GM12865 (cell line): ENCODE results near the gene SSTR3.

Experiments used
- DNase-seq: peaks from one replicate; pipeline ENCODE4 v3.0.0; 2010; ENCODE audit warnings: low read depth
- H3K4me3 ChIP-seq: 2 replicates; pipeline ENCODE4 v1.5.1; 2011; ENCODE audit warnings: mild to moderate bottlenecking, low read depth, low read length, control low read depth
- TF ChIP-seq, protein P1 (sequence below): IDR thresholded peaks from 2 replicates; pipeline ENCODE4 v1.5.1; 2011; ENCODE audit warnings: low read length, control low read depth, low read depth, inconsistent platforms; ENCODE audit not compliant: insufficient read depth; ENCODE audit errors: missing control alignments

Gene SSTR3

DNA sequence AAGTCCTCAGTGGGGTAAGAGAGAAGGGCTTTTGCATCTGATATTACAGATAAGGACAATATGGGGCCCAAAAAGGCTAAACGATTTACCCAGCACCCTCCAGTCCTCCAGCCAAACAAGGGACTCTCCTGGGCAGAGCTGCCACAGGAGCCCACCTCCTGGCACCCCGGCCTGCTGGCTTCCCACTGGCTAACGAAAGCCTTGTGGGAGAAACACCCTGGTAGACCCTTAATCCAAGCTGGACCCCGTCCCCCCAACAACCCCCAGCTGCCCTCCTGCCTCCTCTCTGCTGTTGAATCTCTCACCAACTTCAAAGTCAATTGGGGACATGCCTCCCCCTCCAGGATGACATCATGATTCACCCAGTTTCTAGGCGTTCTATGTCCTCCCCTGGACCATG, 35.1 kb downstream of the SSTR3 start:
- no peak overlapping the region for H3K4me3 ChIP-seq
- DNase-seq = no peak
- TF ChIP-seq, protein P1, sequence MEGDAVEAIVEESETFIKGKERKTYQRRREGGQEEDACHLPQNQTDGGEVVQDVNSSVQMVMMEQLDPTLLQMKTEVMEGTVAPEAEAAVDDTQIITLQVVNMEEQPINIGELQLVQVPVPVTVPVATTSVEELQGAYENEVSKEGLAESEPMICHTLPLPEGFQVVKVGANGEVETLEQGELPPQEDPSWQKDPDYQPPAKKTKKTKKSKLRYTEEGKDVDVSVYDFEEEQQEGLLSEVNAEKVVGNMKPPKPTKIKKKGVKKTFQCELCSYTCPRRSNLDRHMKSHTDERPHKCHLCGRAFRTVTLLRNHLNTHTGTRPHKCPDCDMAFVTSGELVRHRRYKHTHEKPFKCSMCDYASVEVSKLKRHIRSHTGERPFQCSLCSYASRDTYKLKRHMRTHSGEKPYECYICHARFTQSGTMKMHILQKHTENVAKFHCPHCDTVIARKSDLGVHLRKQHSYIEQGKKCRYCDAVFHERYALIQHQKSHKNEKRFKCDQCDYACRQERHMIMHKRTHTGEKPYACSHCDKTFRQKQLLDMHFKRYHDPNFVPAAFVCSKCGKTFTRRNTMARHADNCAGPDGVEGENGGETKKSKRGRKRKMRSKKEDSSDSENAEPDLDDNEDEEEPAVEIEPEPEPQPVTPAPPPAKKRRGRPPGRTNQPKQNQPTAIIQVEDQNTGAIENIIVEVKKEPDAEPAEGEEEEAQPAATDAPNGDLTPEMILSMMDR = no peak

DNA sequence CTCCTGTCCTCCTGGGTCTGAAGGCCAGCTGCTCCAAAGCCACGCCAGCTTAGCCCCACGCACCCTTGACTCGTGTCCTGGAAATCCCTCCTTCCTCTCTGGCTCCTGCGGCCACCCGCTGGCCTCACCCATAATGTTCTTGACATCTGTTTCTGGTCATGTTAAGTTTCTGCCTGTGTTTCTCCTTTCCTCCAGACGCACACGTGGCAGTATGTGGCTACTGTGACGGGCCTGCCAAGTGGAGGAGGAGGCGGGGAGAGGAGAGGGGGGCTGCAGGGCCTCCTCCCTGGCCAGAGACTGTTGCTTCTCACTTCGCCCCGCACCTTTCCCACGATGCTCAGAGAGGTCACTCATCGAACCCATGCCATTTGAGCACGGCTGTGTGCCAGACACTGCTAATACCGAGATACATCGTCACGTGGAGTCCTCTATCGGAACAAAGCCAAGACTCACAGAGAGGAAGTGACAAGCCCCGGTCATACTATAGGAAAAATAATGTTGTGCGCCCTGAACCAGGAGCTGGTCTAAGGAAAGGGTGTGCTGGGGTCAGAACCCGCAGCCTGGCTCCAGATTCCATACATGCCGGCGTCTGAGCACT, 35.7 kb downstream of the SSTR3 start:
- TF ChIP-seq, protein P1 = no peak
- DNase-seq = peak; percentile 31
- no peak overlapping the region for H3K4me3 ChIP-seq

DNA sequence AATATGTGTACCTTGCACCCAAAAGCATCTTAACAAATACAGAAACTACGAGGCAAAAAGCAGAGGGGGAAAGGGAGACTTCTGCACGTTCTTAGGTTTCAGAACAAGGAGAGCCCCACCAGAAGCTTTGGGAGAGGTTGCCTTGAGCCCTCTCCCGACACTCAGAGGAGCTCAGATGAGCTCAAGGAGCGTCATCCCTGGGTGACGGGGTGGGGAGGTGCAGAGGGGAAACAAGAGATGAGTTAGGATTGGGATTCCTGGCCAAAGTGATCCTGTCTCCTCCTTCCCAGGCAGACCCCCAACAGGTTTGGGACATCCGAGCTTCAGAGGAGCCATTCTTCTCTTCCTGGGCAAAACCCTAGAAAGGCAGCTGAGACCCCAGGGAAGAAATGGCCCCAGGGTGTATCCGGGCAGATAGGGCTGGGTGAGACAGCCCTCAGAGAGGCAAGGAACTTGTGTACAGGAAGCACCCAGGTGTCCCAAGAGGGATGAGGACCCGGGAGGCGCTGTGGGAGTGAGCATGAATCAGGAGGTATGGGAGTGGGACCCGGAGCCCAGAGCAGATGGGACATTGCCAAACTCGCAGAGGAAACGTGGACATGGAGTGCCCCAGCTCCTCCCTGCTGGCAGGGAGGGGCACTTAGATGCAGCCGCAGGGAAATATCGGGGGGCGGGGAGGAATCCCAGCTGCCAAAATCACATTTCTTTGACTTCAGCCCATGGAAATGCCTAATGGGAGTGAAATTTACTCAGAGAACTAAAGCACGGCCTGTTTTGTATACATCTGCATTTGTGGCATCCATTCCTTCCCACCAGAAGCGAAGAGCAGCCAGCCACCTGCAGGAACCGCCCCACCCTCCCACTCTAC, 36.6 kb downstream of the SSTR3 start:
- DNase-seq = no peak
- H3K4me3 ChIP-seq = no peak overlapping the region
- TF ChIP-seq, protein P1 = no peak

DNA sequence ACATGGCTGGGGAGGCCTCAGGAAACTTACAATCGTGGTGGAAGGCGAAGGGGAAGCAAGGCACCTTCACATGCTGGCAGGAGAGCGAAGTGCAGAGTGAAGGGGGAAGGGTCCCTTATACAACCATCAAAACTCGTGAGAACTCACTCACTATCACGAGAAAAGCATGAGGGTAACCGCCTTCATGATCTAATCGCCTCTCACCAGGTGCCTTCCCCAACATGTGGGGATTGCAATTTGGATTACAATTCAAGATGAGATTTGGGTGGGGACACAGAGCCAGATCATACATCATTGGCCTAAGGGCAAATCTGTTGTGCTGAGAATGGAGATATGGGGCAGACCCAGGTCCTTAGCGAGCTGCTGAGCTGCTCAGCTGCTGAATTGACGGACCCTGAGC, 37.3 kb downstream of the SSTR3 start:
- no peak for DNase-seq
- TF ChIP-seq, protein P1 = no peak
- H3K4me3 ChIP-seq = no peak overlapping the region

DNA sequence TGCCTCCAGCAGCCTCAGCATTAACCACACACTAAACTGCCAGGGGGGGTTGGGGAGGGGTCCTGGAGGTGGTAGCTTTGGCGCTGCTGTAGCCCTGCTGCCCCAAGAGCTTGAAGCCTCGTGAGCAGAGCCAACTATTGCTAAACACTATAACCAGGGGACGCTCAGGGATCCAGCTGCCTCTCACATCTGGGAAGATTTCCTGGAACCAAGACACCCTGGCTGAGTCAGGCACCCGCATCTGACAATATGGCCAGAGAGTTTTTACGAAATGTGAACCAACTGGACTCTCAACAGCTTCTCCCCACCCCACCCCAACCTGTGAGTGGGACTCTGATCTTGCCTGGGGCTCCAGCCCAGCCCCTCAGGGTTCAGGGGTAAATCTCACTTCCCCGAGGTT, 38.6 kb downstream of the SSTR3 start:
- no peak overlapping the region for H3K4me3 ChIP-seq
- TF ChIP-seq, protein P1 = no peak
- no peak for DNase-seq

DNA sequence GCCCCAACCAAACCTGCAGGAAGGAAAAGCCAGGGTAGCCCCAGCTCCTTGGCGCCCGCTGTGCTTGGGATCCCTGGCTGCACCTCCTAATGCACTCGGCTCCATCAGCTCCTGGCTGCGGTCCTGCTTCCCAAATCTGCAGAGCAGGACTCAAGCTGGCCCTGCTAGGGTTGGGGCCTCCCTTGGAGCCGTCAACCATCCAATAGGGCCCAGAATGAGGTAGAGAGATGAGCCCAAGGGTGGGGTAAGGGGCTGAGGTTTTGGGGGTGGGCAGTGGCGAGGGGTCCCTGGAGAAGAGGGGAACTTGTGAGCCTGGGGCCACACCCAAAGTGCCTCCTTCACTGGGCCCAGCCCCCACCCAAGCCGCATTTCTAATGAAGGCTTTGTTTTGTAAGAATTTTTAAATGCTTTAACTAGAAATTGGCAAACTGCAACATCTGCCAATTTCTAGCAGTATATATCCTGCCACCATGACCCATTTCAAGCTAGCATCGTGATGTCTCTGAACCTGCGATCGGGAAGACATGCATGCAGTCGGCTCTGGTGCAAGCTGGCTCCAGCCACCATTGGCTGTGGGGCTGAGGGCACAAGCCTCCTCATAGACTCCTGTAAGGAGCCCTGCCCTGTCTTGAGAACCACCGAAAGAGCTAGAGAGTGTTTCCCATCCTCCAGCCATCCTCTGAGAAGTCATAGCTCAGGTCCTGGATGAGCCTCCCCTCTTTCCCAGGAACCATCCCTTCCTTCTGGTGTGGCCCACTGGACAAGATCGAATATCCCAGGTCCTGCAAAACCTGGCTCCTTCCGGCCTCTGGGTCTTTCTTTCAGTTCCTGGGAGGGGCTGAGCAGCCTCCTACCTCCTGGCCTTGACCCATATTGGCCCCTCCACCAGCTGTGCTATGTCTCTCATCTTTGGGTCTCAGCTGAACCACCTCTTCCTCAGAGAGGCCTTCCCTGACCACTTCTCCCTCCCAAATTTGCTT, 39.7 kb downstream of the SSTR3 start:
- H3K4me3 ChIP-seq = no peak overlapping the region
- DNase-seq = no peak
- TF ChIP-seq, protein P1 = no peak
